ENCODE data around the gene UFSP2. TPM values are rescaled to one million over a fixed set of nuclear protein-coding genes. Genes with fewer than 3 reads are reported as not detected.

The UFSP2 gene
- total and polyA plus RNA-seq, 4 donors: 12.2 to 17.2 (median 14.7) TPM

GRCh38 chr4:185361872-185362271 lies 63.9 kb downstream of the UFSP2 start:
- Histone ChIP-seq H3K9me3 (ENCODE audit: control insufficient read depth in 4 of 4, low read length in 3 of 4) (no peaks in the 10 kb centered on the region), H3K27me3 (ENCODE audit: control insufficient read depth in 4 of 4, insufficient read depth in 4 of 4, low read length in 3 of 4) (no peaks in the 10 kb centered on the region), H3K36me3 (ENCODE audit: control insufficient read depth in 4 of 4, insufficient read depth in 3 of 4, low read depth in 1 of 4, low read length in 3 of 4) (peaks cover 0 to 5% (median 0%) of the 10 kb centered on the region in 4 donors), H3K9ac (ENCODE audit: low read depth in 1 of 2, low read length in 2 of 2) (no peak overlapping the region), H3K4me3 (ENCODE audit: low read depth in 1 of 3, low read length in 3 of 3) (no peak overlapping the region), H3K27ac (ENCODE audit: low read depth in 1 of 2, low read length in 2 of 2) (peak overlapping the region in 1 of 2 donors; percentile 45), H3K4me1 (ENCODE audit: control insufficient read depth in 4 of 4, insufficient read depth in 4 of 4, low read length in 3 of 4) (peaks cover 4 to 17% (median 10%) of the 10 kb centered on the region in 4 donors)
- DNase-seq (ENCODE audit: low spot score): no peak
- TF ChIP-seq HNF4G (IDR thresholded peaks at IDR 0.05) (no peak), ZBTB33 (IDR thresholded peaks at IDR 0.05) (no peak), HNF4A (conservative IDR thresholded peaks at IDR 0.05) (peak; percentile 31 to 56), EGR1 (IDR thresholded peaks at IDR 0.05; ENCODE audit: low read depth in 2 of 2) (peak in 1 of 2 donors; percentile 60), RAD21 (IDR thresholded peaks at IDR 0.05) (peak in 1 of 2 donors; percentile 24), RXRA (IDR thresholded peaks at IDR 0.05) (peak in 1 of 2 donors; percentile 24), GABPA (IDR thresholded peaks at IDR 0.05 in 1 of 2, conservative IDR thresholded peaks at IDR 0.05 in 1 of 2) (no peak)
- TF ChIP-seq, protein P1, sequence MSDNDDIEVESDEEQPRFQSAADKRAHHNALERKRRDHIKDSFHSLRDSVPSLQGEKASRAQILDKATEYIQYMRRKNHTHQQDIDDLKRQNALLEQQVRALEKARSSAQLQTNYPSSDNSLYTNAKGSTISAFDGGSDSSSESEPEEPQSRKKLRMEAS (IDR thresholded peaks at IDR 0.05): peak; percentile 67
- WGBS: 33% methylated on average over 3 of the region's 3 CpGs

DNA sequence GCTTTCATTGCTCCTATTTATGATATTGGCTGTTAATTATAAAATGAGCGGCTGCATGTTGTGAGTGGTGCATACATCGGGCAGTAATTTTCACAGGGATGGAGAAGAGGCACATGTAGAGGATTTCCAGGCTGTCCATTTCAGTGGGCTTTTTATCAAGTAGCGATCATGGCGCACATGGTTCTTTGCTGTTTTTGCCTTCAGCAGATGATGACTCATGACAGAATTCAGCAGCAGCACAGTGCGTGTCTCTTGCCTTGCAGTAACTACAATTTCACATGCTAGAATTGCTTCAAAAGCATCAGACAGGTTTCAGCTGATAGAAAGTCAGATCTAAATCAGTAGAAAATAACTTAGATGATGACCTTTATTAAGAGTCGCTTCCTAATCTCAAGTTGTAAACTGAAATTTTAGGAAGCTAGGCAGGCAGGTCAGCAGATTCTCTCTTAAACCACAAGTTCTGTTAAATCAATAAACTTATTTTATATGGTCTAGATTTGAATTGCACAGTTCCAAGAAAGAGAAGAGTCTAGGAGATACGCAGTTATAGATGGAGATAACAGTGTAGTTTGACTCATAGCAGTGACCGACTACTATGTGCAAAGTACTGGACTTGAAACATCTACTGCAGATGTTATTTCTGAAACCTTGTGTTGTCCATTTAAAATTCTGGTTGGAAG lies 65.9 kb downstream of the UFSP2 start:
- Histone ChIP-seq H3K27ac (ENCODE audit: low read depth in 1 of 2, low read length in 2 of 2) (no peak overlapping the region), H3K4me1 (ENCODE audit: control insufficient read depth in 4 of 4, insufficient read depth in 4 of 4, low read length in 3 of 4) (peaks cover 4 to 17% (median 10%) of the 10 kb centered on the region in 4 donors), H3K9me3 (ENCODE audit: control insufficient read depth in 4 of 4, low read length in 3 of 4) (no peaks in the 10 kb centered on the region), H3K9ac (ENCODE audit: low read depth in 1 of 2, low read length in 2 of 2) (no peak overlapping the region), H3K4me3 (ENCODE audit: low read depth in 1 of 3, low read length in 3 of 3) (no peak overlapping the region), H3K36me3 (ENCODE audit: control insufficient read depth in 4 of 4, insufficient read depth in 3 of 4, low read depth in 1 of 4, low read length in 3 of 4) (peaks cover 0 to 5% (median 0%) of the 10 kb centered on the region in 4 donors), H3K27me3 (ENCODE audit: control insufficient read depth in 4 of 4, insufficient read depth in 4 of 4, low read length in 3 of 4) (no peaks in the 10 kb centered on the region)
- DNase-seq (ENCODE audit: low spot score): no peak
- 96% methylated on average over 8 of the region's 8 CpGs for WGBS
- TF ChIP-seq, protein P1 (IDR thresholded peaks at IDR 0.05): no peak
- TF ChIP-seq, protein P2, sequence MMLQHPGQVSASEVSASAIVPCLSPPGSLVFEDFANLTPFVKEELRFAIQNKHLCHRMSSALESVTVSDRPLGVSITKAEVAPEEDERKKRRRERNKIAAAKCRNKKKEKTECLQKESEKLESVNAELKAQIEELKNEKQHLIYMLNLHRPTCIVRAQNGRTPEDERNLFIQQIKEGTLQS (IDR thresholded peaks at IDR 0.05): no peak
- no peak for TF ChIP-seq RAD21 (IDR thresholded peaks at IDR 0.05)
- no peak for TF ChIP-seq HNF4A (conservative IDR thresholded peaks at IDR 0.05)
- no peak for TF ChIP-seq ZBTB33 (IDR thresholded peaks at IDR 0.05)
- no peak for TF ChIP-seq YY1 (IDR thresholded peaks at IDR 0.05)
- TF ChIP-seq TAF1 (conservative IDR thresholded peaks at IDR 0.05): no peak
- no peak for TF ChIP-seq HNF4G (IDR thresholded peaks at IDR 0.05)
- no peak for TF ChIP-seq EGR1 (IDR thresholded peaks at IDR 0.05; ENCODE audit: low read depth in 2 of 2)
- no peak for TF ChIP-seq CTCF (IDR thresholded peaks at IDR 0.05; ENCODE audit: low read depth, low read length, missing input control)
- no peak for TF ChIP-seq NR2F2 (IDR thresholded peaks at IDR 0.05)
- TF ChIP-seq GABPA (IDR thresholded peaks at IDR 0.05 in 1 of 2, conservative IDR thresholded peaks at IDR 0.05 in 1 of 2): no peak
- TF ChIP-seq SP1 (IDR thresholded peaks at IDR 0.05): no peak

Data from liver (tissue), 9 donors.